Body of pancreas (tissue), 4 donors: ENCODE data around the gene PCYT2. TPM values are rescaled to one million over a fixed set of nuclear protein-coding genes. Genes with fewer than 3 reads are reported as not detected.

Experiments used
- ATAC-seq: fragments of 150-250 bp; one replicate; pipeline ENCODE4 v1.9.1; 2016
- DNase-seq, 4 donors: peaks; one replicate each; pipeline ENCODE4 v3.0.0-alpha.2; 2019
- H3K27ac ChIP-seq, 4 donors: fragments of 200-600 bp; sonication (generic); 1 replicate in 3 of 4; 2 replicates in 1 of 4; pipeline versions ENCODE4 v1.5.1 to v1.6.1; 2016 to 2019; ENCODE audit warnings: mild to moderate bottlenecking in 1 of 4, mixed read lengths in 1 of 4, moderate library complexity in 1 of 4
- H3K27me3 ChIP-seq, 2 donors: fragments of 200-600 bp; sonication (generic); one replicate each; pipeline ENCODE4 v1.6.0; 2016; ENCODE audit warnings: mild to moderate bottlenecking in 1 of 2
- H3K36me3 ChIP-seq, 2 donors: fragments of 200-600 bp; sonication (generic); replicated peaks in 1 of 2; 2 replicates each; pipeline ENCODE4 v1.5.1; 2016; ENCODE audit warnings: low read depth in 2 of 2; ENCODE audit not compliant: insufficient read depth in 1 of 2
- H3K4me1 ChIP-seq: fragments of 200-600 bp; sonication (generic); one replicate; pipeline ENCODE4 v1.6.0; 2016
- H3K4me3 ChIP-seq, 2 donors: fragments of 200-600 bp; sonication (generic); 1 replicate in 1 of 2; 2 replicates in 1 of 2; pipeline ENCODE4 v1.5.1; 2016 to 2019
- H3K9me3 ChIP-seq, 3 donors: fragments of 200-600 bp; sonication (generic); 1 replicate in 2 of 3; 2 replicates in 1 of 3; pipeline ENCODE4 v1.5.1; 2016
- CTCF ChIP-seq, 7 experiments: fragments of 450-650 bp in 4 of 7; fragments of 200-600 bp in 3 of 7; sonication (generic) in 3 of 7; IDR thresholded peaks; one replicate each; pipeline ENCODE4 v1.5.1; 2016 to 2019; ENCODE audit warnings: antibody characterized with exemption in 7 of 7
- POLR2A ChIP-seq, 3 donors: fragments of 450-650 bp; IDR thresholded peaks; one replicate each; pipeline ENCODE4 v1.6.1; 2016; ENCODE audit warnings: antibody characterized with exemption in 3 of 3, mild to moderate bottlenecking in 2 of 3
- WGBS, 2 donors: methylation state at CpG; one replicate each; pipeline ENCODE4 v1.1.5; 2017; 5-methylcytosine and 5-hydroxymethylcytosine counted together
- intact Hi-C: fragments of 100-400 bp; cut with DNase I; formaldehyde crosslinking; loops from one replicate; pipeline ENCODE4 v1.15.1; 2023
- total RNA-seq, 2 donors: library from RNA; depleted of rRNA; stranded (reverse); fragments of >200 nt; gene quantifications; one replicate each; pipeline ENCODE4 v1.1.0, GENCODE V29; 2016

The PCYT2 gene
- total RNA-seq, 2 donors from 2014 or later: 13.0 to 25.1 TPM

- WGBS, 2 donors: 88% methylated on average over 9 of the region's 10 CpGs; no CpG with 5 or more reads in 1 of the 2 donors
- Histone ChIP-seq H3K9me3 (no peaks in the 10 kb centered on the region), H3K36me3 (peaks cover 0 to 2% of the 10 kb centered on the region in 2 donors), H3K4me3 (no peak overlapping the region), H3K27ac (no peak overlapping the region), H3K4me1 (peaks cover 18% of the 10 kb centered on the region), H3K27me3 (no peaks in the 10 kb centered on the region)
- TF ChIP-seq CTCF (IDR thresholded peaks at IDR 0.05) (no peak), POLR2A (IDR thresholded peaks at IDR 0.05) (no peak)
- no peak for DNase-seq
- ATAC-seq: no peak
- intact Hi-C loops: no loop called here
These were observed 7.8 kb downstream of the PCYT2 start for GRCh38 chr17:81903415-81903831.

- Histone ChIP-seq H3K9me3 (no peaks in the 10 kb centered on the region), H3K27ac (no peak overlapping the region), H3K4me3 (no peak overlapping the region), H3K4me1 (peaks cover 18% of the 10 kb centered on the region), H3K36me3 (peaks cover 0 to 4% of the 10 kb centered on the region in 2 donors), H3K27me3 (no peaks in the 10 kb centered on the region)
- no peak for TF ChIP-seq POLR2A (IDR thresholded peaks at IDR 0.05)
- no peak for TF ChIP-seq CTCF (IDR thresholded peaks at IDR 0.05)
- WGBS, 2 donors: 15 to 23% methylated on average over 20 to 47 of the region's 47 CpGs
- DNase-seq (no peak), ATAC-seq (peak; percentile 33)
- intact Hi-C loops: no loop called here
These were observed 8.4 kb downstream of the PCYT2 start for GRCh38 chr17:81902653-81903414.

GRCh38 chr17:81902023-81902652 is 9.1 kb downstream of the PCYT2 start, which contains the start of gene NPB:
NPB (plus strand) TSS chr17:81902238; CDS start chr17:81902278, 40 bp downstream.
- peak; percentile 59 for ATAC-seq
- WGBS, 2 donors: 2 to 3% methylated on average over 6 to 64 of the region's 79 CpGs
- no peak within 1 kb of the TSS for H3K27ac ChIP-seq
- peaks cover 2 to 4% of the 10 kb centered on the region in 2 donors for H3K36me3 ChIP-seq
- no peak within 1 kb of the TSS for H3K4me3 ChIP-seq
- peak in 2 of 4 donors; percentile 47 to 58 for DNase-seq
- H3K27me3 ChIP-seq: no peaks in the 10 kb centered on the region
- no peak for TF ChIP-seq CTCF (IDR thresholded peaks at IDR 0.05)
- TF ChIP-seq POLR2A (IDR thresholded peaks at IDR 0.05): no peak
- intact Hi-C loops: no loop called here
- H3K4me1 ChIP-seq: peaks cover 18% of the 10 kb centered on the region
- no peaks in the 10 kb centered on the region for H3K9me3 ChIP-seq

- intact Hi-C loops: no loop called here
- Histone ChIP-seq H3K27ac (no peak overlapping the region), H3K4me3 (no peak overlapping the region), H3K4me1 (peaks cover 18% of the 10 kb centered on the region), H3K36me3 (peaks cover 2 to 4% of the 10 kb centered on the region in 2 donors), H3K27me3 (no peaks in the 10 kb centered on the region), H3K9me3 (no peaks in the 10 kb centered on the region)
- DNase-seq (no peak), ATAC-seq (no peak)
- TF ChIP-seq POLR2A (IDR thresholded peaks at IDR 0.05) (no peak), CTCF (IDR thresholded peaks at IDR 0.05) (no peak)
- 72 to 92% methylated on average over 5 to 15 of the region's 21 CpGs for WGBS, 2 donors
These were observed 9.8 kb downstream of the PCYT2 start for GRCh38 chr17:81901167-81902022.
